Measurements from ENCODE around the gene FNDC3B.

GRCh38 chr3:172387728-172388127 lies 348.4 kb downstream of the FNDC3B start:
- TF ChIP-seq YY1 (IDR thresholded peaks at IDR 0.05; ENCODE audit: low read depth) (no peak), CREB1 (IDR thresholded peaks at IDR 0.05; ENCODE audit: low read depth) (no peak), TAF1 (IDR thresholded peaks at IDR 0.05; ENCODE audit: low read depth) (no peak)

All from Ishikawa (cell line).